H9 (cell line): Measurements from ENCODE around the gene NUDCD2. TPM values are rescaled to one million over a fixed set of nuclear protein-coding genes. Genes with fewer than 3 reads are reported as not detected.

Experiments
- DNase-seq: peaks from one replicate; pipeline ENCODE4 v3.0.0-alpha.2; 2017
- H2AFZ ChIP-seq: one replicate; pipeline ENCODE4 v1.6.1; 2013; ENCODE audit warnings: mild to moderate bottlenecking, low read length, control low read depth, moderate library complexity
- H2AK5ac ChIP-seq: 2 replicates; pipeline ENCODE4 v1.6.1; 2013; ENCODE audit warnings: low read length, control low read depth, mixed read lengths; ENCODE audit not compliant: insufficient read length
- H2BK120ac ChIP-seq: one replicate; pipeline ENCODE4 v1.6.1; 2013; ENCODE audit warnings: low read depth, mild to moderate bottlenecking, low read length, control low read depth, inconsistent platforms; ENCODE audit not compliant: poor library complexity, severe bottlenecking
- H2BK12ac ChIP-seq: 2 replicates; pipeline ENCODE4 v1.6.1; 2013; ENCODE audit warnings: low read length, control low read depth, mixed read lengths, low read depth; ENCODE audit not compliant: insufficient read length
- H2BK15ac ChIP-seq: 2 replicates; pipeline ENCODE4 v1.6.1; 2013; ENCODE audit warnings: low read depth, low read length, control low read depth
- H2BK20ac ChIP-seq: one replicate; pipeline ENCODE4 v1.6.1; 2013; ENCODE audit warnings: low read depth, mild to moderate bottlenecking, low read length, control low read depth, inconsistent platforms; ENCODE audit not compliant: poor library complexity, severe bottlenecking
- H2BK5ac ChIP-seq: 2 replicates; pipeline ENCODE4 v1.6.1; 2013; ENCODE audit warnings: low read length, control low read depth, mixed read lengths; ENCODE audit not compliant: insufficient read length
- H3K14ac ChIP-seq: 2 replicates; pipeline ENCODE4 v1.6.1; 2013; ENCODE audit warnings: low read length, control low read depth; ENCODE audit not compliant: insufficient read depth
- H3K18ac ChIP-seq: 2 replicates; pipeline ENCODE4 v1.6.1; 2013; ENCODE audit warnings: low read depth, mild to moderate bottlenecking, mixed read lengths, low read length, control low read depth; ENCODE audit not compliant: insufficient read length
- H3K23ac ChIP-seq: 2 replicates; pipeline ENCODE4 v1.6.1; 2013; ENCODE audit warnings: low read length, control low read depth, mixed read lengths, low read depth; ENCODE audit not compliant: insufficient read length
- H3K23me2 ChIP-seq: 2 replicates; pipeline ENCODE4 v1.6.1; 2013; ENCODE audit warnings: low read depth, mild to moderate bottlenecking, mixed read lengths, low read length, control low read depth; ENCODE audit not compliant: insufficient read length, poor library complexity, severe bottlenecking
- H3K27ac ChIP-seq: 2 replicates; pipeline ENCODE4 v1.5.1; 2013; ENCODE audit warnings: low read length, control low read depth, mixed read lengths, low read depth; ENCODE audit not compliant: insufficient read length
- H3K27me3 ChIP-seq: 2 replicates; pipeline ENCODE4 v1.6.1; 2013; ENCODE audit warnings: low read length, control low read depth, inconsistent platforms; ENCODE audit not compliant: insufficient read depth
- H3K4ac ChIP-seq: 2 replicates; pipeline ENCODE4 v1.6.1; 2013; ENCODE audit warnings: low read depth, mild to moderate bottlenecking, control low read depth, inconsistent platforms, low read length, moderate library complexity
- H3K4me1 ChIP-seq: 2 replicates; pipeline ENCODE4 v1.6.1; 2013; ENCODE audit warnings: low read length, control low read depth, inconsistent platforms; ENCODE audit not compliant: insufficient read depth
- H3K4me2 ChIP-seq: 2 replicates; pipeline ENCODE4 v1.6.1; 2013; ENCODE audit warnings: low read length, control low read depth, mixed read lengths; ENCODE audit not compliant: insufficient read length, insufficient read depth
- H3K56ac ChIP-seq: 2 replicates; pipeline ENCODE4 v1.6.1; 2013; ENCODE audit warnings: low read depth, mild to moderate bottlenecking, mixed read lengths, low read length, control low read depth; ENCODE audit not compliant: insufficient read length
- H3K79me1 ChIP-seq: 2 replicates; pipeline ENCODE4 v1.6.1; 2013; ENCODE audit warnings: low read depth, mild to moderate bottlenecking, moderate library complexity, low read length, control low read depth, inconsistent platforms; ENCODE audit not compliant: insufficient read depth, poor library complexity, severe bottlenecking
- H3K79me2 ChIP-seq: 2 replicates; pipeline ENCODE4 v1.6.1; 2013; ENCODE audit warnings: low read length, control low read depth, inconsistent platforms; ENCODE audit not compliant: insufficient read depth
- H3K9ac ChIP-seq: 2 replicates; pipeline ENCODE4 v1.6.1; 2013; ENCODE audit warnings: low read length, control low read depth, mixed read lengths; ENCODE audit not compliant: insufficient read length; ENCODE audit errors: extremely low read depth
- H3K9me3 ChIP-seq: one replicate; pipeline ENCODE4 v1.6.1; 2013; ENCODE audit warnings: low read depth, low read length, inconsistent platforms; ENCODE audit not compliant: control insufficient read depth
- H3T11ph ChIP-seq: one replicate; pipeline ENCODE4 v1.6.1; 2013; ENCODE audit warnings: mild to moderate bottlenecking, low read length, control low read depth, inconsistent platforms
- H4K20me1 ChIP-seq: one replicate; pipeline ENCODE4 v1.6.1; 2013; ENCODE audit not compliant: control insufficient read depth, insufficient read length, insufficient read depth
- H4K5ac ChIP-seq: 2 replicates; pipeline ENCODE4 v1.6.1; 2013; ENCODE audit warnings: low read depth, mild to moderate bottlenecking, mixed read lengths, low read length, control low read depth; ENCODE audit not compliant: insufficient read length
- H4K8ac ChIP-seq: replicated peaks from 2 replicates; pipeline ENCODE4 v1.6.1; 2013; ENCODE audit warnings: low read length, control low read depth, mixed read lengths, low read depth; ENCODE audit not compliant: insufficient read length
- H4K91ac ChIP-seq: 2 replicates; pipeline ENCODE4 v1.6.1; 2013; ENCODE audit warnings: low read depth, mild to moderate bottlenecking, moderate library complexity, mixed read lengths, low read length, control low read depth; ENCODE audit not compliant: insufficient read length
- H3K27ac Mint-ChIP-seq, 3 experiments: 2 replicates in 2 of 3; 3 replicates in 1 of 3; pipeline ENCODE4 v1.8.0; 2020 to 2021; ENCODE audit warnings: mixed read lengths in 3 of 3, mild to moderate bottlenecking in 1 of 3, moderate library complexity in 1 of 3
- H3K27me3 Mint-ChIP-seq: 2 replicates; pipeline ENCODE4 v1.8.0; 2021; ENCODE audit warnings: low read depth, mild to moderate bottlenecking, moderate library complexity, mixed read lengths
- H3K36me3 Mint-ChIP-seq, 3 experiments: 2 replicates in 2 of 3; 3 replicates in 1 of 3; pipeline ENCODE4 v1.8.0; 2020 to 2021; ENCODE audit warnings: low read depth in 3 of 3, mixed read lengths in 3 of 3; ENCODE audit not compliant: insufficient read depth in 1 of 3
- H3K4me1 Mint-ChIP-seq, 2 experiments: 2 replicates each; pipeline ENCODE4 v1.8.0; 2020; ENCODE audit warnings: mixed read lengths in 2 of 2
- H3K4me3 Mint-ChIP-seq, 2 experiments: 2 replicates in 1 of 2; 3 replicates in 1 of 2; pipeline ENCODE4 v1.8.0; 2020 to 2021; ENCODE audit warnings: mild to moderate bottlenecking in 2 of 2, mixed read lengths in 2 of 2, moderate library complexity in 1 of 2
- H3K9me3 Mint-ChIP-seq, 2 experiments: 2 replicates in 1 of 2; 3 replicates in 1 of 2; pipeline ENCODE4 v1.8.0; 2020; ENCODE audit warnings: mild to moderate bottlenecking in 2 of 2, mixed read lengths in 2 of 2, moderate library complexity in 1 of 2
- CTCF ChIP-seq: fragments of 200-600 bp; sonication (generic); conservative IDR thresholded peaks from 3 replicates; pipeline ENCODE4 v1.8.0; 2021; ENCODE audit warnings: antibody characterized with exemption, mild to moderate bottlenecking
- WGBS: extraction: QIAGEN DNeasy Blood & Tissue Kit; methylation state at CpG from one replicate; pipeline ENCODE4 v1.1.7; 2013; ENCODE audit warnings: missing lambda C conversion rate, low lambda C conversion rate, mixed read lengths; ENCODE audit not compliant: insufficient read length; ENCODE audit errors: extremely low coverage; 5-methylcytosine and 5-hydroxymethylcytosine counted together
- total RNA-seq: library from RNA; stranded (reverse); gene quantifications from 2 replicates; pipeline ENCODE4 v1.2.1, GENCODE V29; 2021

The NUDCD2 gene
- total RNA-seq, 1 experiment from 2014 or later: 42.2 TPM

- H3K36me3 Mint-ChIP-seq: peaks cover 28 to 36% (median 34%) of the 10 kb centered on the region in 3 experiments; a peak in 6 of 7 replicates
- Histone ChIP-seq H3K18ac (no peak overlapping the region), H3K56ac (no peak overlapping the region), H3K79me2 (peaks cover 44% of the 10 kb centered on the region), H3K79me1 (no peaks in the 10 kb centered on the region), H2AFZ (no peak overlapping the region), H3K9me3 (no peaks in the 10 kb centered on the region), H2BK15ac (no peak overlapping the region), H4K5ac (no peak overlapping the region), H3K23ac (no peak overlapping the region), H3K9ac (no peak overlapping the region), H3K14ac (no peak overlapping the region), H3K4me2 (no peak overlapping the region), H4K91ac (no peak overlapping the region), H2BK12ac (no peak overlapping the region), H4K20me1 (no peaks in the 10 kb centered on the region), H2BK5ac (no peak overlapping the region), H3K23me2 (peaks cover 8% of the 10 kb centered on the region), H3K27ac (no peak overlapping the region), H3K4me1 (peaks cover 3% of the 10 kb centered on the region; the same call in 1 of the 2 replicates), H2BK120ac (no peak overlapping the region), H4K8ac (no peak overlapping the region), H3T11ph (no peak overlapping the region), H3K27me3 (no peaks in the 10 kb centered on the region), H2AK5ac (no peak overlapping the region), H2BK20ac (no peak overlapping the region), H3K4ac (no peak overlapping the region)
- peak overlapping the region in 1 of 2 experiments; percentile 35; a peak in 2 of 5 replicates for H3K4me3 Mint-ChIP-seq
- no CpG with 5 or more reads among the region's 7 CpGs for WGBS
- H3K9me3 Mint-ChIP-seq: no peaks in the 10 kb centered on the region; a peak in 1 of 5 replicates
- DNase-seq: no peak
- TF ChIP-seq CTCF: no peak
- peak overlapping the region; percentile 65 to 86 (median 80); a peak in 3 of 7 replicates for H3K27ac Mint-ChIP-seq
- no peaks in the 10 kb centered on the region for H3K27me3 Mint-ChIP-seq
- H3K4me1 Mint-ChIP-seq: peaks cover 34 to 36% of the 10 kb centered on the region in 2 experiments
Observed at GRCh38 chr5:163509291-163509951, 49.5 kb upstream of the NUDCD2 start.
